ENCODE data around the gene PPARA.

- TF ChIP-seq, protein P1, sequence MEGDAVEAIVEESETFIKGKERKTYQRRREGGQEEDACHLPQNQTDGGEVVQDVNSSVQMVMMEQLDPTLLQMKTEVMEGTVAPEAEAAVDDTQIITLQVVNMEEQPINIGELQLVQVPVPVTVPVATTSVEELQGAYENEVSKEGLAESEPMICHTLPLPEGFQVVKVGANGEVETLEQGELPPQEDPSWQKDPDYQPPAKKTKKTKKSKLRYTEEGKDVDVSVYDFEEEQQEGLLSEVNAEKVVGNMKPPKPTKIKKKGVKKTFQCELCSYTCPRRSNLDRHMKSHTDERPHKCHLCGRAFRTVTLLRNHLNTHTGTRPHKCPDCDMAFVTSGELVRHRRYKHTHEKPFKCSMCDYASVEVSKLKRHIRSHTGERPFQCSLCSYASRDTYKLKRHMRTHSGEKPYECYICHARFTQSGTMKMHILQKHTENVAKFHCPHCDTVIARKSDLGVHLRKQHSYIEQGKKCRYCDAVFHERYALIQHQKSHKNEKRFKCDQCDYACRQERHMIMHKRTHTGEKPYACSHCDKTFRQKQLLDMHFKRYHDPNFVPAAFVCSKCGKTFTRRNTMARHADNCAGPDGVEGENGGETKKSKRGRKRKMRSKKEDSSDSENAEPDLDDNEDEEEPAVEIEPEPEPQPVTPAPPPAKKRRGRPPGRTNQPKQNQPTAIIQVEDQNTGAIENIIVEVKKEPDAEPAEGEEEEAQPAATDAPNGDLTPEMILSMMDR (IDR thresholded peaks at IDR 0.05; ENCODE audit: insufficient read depth, low read depth, low read length) = no peak
- no peak for TF ChIP-seq EZH2 (IDR thresholded peaks at IDR 0.05; ENCODE audit: insufficient read depth, low read length)
Measured at GRCh38 chr22:46226577-46226976, 76.3 kb downstream of the PPARA start.

Data from astrocyte (in vitro differentiated cells and primary cell).